GM19351 (cell line): ENCODE measurements around the gene HELZ.
"Not testable (repeated sequence)": the region's sequence is repeated elsewhere in the genome, so short reads cannot be mapped to it uniquely, and the experiment has no call there.

Experiments
- ATAC-seq: cut with Tn5 transposase; IDR thresholded peaks from one replicate; pipeline ENCODE4 v1.9.1; 2021; ENCODE audit warnings: mild to moderate bottlenecking, moderate library complexity; ENCODE audit not compliant: unreplicated experiment

HELZ gene

GRCh38 chr17:67123699-67124098, 121.3 kb downstream of the HELZ start:
- ATAC-seq = no peak

GRCh38 chr17:67121316-67121891, 123.6 kb downstream of the HELZ start:
- ATAC-seq = no peak

- ATAC-seq = no peak
These were observed 125.9 kb downstream of the HELZ start for GRCh38 chr17:67119102-67119501.

GRCh38 chr17:67116045-67116575, 128.9 kb downstream of the HELZ start:
- ATAC-seq = no peak

- no peak for ATAC-seq
These were observed 129.6 kb downstream of the HELZ start for GRCh38 chr17:67115401-67115800.

- ATAC-seq = no peak
These were observed 131.5 kb downstream of the HELZ start for GRCh38 chr17:67113486-67113885.

- no peak for ATAC-seq
These were observed 133.2 kb downstream of the HELZ start for GRCh38 chr17:67111808-67112207.

- no peak for ATAC-seq
These were observed 133.7 kb downstream of the HELZ start for GRCh38 chr17:67111327-67111726.

- ATAC-seq = no peak
These were observed 134.4 kb downstream of the HELZ start for GRCh38 chr17:67110619-67111018.

GRCh38 chr17:67109111-67109510, 135.9 kb downstream of the HELZ start:
- no peak for ATAC-seq

GRCh38 chr17:67107811-67108775, 136.9 kb downstream of the HELZ start:
- no peak for ATAC-seq

GRCh38 chr17:67107171-67107570, 137.8 kb downstream of the HELZ start:
- no peak for ATAC-seq

GRCh38 chr17:67105213-67105612, 139.8 kb downstream of the HELZ start:
- ATAC-seq = no peak

- ATAC-seq = not testable (repeated sequence)
These were observed 140.4 kb downstream of the HELZ start for GRCh38 chr17:67104641-67105040.

- ATAC-seq = no peak
These were observed 147.0 kb downstream of the HELZ start for GRCh38 chr17:67098006-67098405.

- no peak for ATAC-seq
These were observed 148.4 kb downstream of the HELZ start for GRCh38 chr17:67096609-67097008.

GRCh38 chr17:67095803-67096202, 149.2 kb downstream of the HELZ start:
- ATAC-seq = no peak

- ATAC-seq = not testable (repeated sequence)
These were observed 149.7 kb downstream of the HELZ start for GRCh38 chr17:67095291-67095690.

- ATAC-seq = no peak
These were observed 151.6 kb downstream of the HELZ start for GRCh38 chr17:67093348-67093747.

GRCh38 chr17:67092710-67093109, 152.3 kb downstream of the HELZ start:
- not testable (repeated sequence) for ATAC-seq

- no peak for ATAC-seq
These were observed 152.7 kb downstream of the HELZ start for GRCh38 chr17:67092291-67092690.

GRCh38 chr17:67090341-67090740, 154.7 kb downstream of the HELZ start:
- ATAC-seq = no peak
